Activated CD8-positive, alpha-beta memory T cell treated with anti-CD3 and anti-CD28 coated beads for 4 hours (primary cell): ENCODE measurements around the gene APOBEC3A.

Source experiments
- DNase-seq, 2 donors: peaks; one replicate each; pipeline ENCODE4 v3.0.0-alpha.2; 2020; ENCODE audit warnings: low read depth in 2 of 2

APOBEC3A gene

DNA sequence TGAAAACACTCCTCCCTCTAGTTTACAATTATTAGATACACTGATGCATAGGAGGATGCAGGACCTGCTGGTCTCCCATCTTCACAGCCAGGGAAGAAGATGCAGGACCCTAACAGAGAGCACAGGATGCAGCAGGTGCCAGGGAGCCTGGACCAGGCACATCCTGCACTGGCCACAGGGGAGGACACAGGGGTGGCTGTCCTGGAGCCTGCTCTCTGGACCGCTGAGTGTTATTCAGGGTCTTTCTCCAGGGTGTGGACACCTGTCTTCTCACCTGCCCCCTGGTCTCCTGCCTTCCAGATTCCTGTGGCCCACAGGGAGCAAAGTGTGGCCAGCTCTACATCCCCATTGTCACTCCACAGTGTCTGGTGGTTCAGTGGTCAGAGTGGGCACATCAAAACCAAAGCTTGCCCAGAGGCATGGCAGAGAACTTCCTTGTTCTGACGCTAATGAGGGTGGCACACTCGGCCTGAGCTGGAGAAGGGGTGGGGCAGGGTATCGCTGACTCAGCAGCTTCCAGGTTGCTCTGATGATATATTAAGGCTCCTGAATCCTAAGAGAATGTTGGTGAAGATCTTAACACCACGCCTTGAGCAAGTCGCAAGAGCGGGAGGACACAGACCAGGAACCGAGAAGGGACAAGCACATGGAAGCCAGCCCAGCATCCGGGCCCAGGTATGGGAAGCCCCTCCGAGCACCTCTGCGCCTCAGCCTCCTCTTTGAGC is at the start of gene APOBEC3A:
TSS of gene APOBEC3A (plus strand) at position 564 of the 725 bp plus-strand sequence. CDS start at position 647, 83 bp downstream.
- DNase-seq = no peak

DNA sequence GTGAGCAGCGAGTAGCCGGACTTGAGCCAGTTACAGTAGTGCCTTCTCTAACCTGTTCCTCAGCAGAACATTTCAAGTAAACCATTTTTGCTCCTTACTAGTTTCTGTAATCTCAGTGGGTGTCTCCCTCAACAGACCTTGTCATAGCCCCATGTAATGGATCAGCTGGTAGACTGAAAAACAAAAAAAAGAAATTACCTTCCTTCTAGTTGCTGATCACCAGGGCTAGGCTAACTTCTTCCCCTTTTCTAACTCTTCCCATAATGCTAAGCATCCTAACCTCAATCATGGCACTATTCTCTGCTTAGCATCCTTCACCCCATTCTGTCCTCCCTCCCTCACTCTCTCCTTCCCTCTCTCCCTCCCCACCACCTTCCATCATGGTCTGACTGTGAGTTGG is 49.6 kb upstream of the APOBEC3A start:
- no peak for DNase-seq

DNA sequence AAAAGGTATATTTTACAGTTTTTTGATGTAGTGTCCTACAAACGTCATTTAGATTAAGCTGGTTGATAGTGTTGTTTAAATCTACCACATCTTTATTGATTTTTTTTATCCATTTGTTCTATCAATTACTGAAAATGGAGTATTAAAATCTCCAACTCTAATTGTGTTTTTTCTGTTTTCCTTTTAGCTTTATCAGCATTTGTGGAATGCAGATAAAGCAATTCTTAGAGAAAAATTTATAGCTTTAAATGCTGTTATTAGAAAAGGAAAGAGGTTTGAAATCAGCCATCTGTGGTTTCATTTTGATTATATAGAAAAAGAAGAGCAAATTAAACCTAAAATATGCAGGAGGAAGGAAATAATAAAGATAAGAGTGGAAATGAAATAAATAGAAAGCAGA is 46.0 kb upstream of the APOBEC3A start:
- no peak for DNase-seq

DNA sequence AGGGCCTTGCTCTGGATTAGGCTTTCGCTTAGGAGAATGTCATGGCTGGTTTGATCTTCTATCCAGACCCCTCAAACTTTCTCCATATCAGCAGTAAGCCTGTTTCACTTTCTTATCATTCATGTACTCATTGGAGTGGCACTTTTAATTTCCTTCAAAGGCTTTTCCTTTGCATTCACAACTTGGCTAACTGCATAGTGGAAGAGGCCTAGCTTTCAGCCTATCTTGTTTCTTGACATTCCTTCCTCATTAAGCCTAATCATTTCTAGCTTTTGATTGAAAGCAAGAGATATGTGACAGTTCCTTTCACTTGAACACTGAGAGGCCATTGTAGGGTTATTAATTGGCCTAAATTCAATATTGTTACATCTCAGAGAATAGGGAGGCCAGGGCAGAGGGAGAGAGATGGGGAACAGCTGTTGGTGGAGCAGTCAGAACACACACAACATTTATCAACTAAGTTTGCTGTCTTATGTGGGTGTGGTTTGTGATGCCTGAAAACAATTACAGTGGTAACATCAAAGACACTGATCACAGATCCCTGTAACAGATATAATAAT is 37.7 kb upstream of the APOBEC3A start:
- DNase-seq = no peak

DNA sequence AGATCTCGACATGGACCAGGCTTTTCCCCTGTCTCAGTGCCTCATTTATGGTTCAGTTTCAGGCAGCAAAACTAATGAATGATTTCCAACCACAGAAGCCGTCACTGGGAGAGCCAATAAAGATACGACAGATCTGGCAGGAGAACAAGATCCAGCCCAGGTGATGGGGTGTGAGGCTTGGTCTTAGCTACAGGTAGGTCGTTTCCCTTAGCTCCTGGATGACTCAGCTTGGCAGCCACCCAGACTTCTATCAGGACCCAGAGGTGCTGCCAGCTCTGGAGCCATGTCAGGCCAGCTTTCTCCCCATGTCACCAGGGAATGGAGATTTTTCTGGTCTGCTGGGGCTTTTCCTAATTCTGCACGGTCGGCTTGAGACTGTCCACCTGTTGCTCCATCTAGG is 36.3 kb upstream of the APOBEC3A start:
- DNase-seq = no peak

DNA sequence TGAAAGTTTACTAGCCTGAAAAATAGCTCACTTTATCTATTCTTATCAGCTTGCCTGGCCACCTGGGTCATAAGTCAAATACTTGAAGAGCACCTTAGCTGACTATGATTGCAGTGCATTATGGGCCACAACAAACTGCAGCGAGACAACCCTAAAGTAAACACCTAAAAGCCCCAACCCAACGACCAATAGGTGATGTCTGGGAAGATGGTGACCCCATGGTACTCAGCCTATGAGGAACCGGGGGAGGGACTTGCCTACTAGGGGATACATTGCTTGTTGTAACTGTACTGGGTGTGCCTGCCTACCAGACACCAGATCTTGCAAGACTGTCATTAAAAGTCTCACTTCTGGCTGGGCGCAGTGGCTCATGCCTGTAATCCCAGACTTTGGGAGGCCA is 35.6 kb upstream of the APOBEC3A start:
- no peak for DNase-seq

DNA sequence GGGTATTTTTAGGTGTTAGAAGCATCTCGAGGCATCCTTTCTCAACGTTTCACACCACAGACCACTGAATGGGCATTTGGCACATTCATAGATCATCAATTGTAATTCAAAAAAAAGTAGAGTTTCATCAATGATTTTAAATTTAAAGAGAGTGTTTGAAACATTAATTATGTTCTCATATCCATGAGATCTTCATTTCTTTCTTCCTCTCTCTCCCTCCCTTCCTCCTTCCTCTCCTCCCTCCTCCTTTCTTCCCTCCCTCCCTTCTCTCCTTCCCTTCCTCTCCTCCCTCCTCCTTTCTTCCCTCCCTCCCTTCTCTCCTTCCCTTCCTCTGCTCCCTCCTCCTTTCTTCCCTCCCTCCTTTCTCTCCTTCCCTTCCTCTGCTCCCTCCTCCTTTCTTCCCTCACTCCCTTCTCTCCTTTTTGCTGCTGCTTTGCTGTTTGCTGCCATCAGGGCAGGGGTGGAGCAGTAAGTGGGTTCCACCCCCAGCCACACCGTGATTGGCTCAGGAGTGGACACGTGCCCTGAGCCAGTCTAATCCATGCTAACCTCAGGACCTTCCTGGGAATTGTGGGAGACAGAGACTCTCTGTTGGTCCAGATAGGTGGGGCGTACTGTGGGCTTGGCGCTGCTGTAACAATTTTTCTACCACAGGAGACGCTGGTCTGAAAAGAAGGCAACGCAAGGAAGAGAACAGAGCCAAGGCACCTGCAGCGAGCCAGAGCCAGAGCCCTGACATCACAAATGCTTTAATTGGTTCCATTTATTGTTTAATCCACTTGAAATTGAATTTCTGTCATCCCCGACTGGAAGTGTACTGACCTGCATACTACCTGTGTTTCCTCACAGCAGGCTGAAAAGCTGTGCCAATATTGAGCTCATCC is 33.7 kb upstream of the APOBEC3A start:
- DNase-seq = no peak

DNA sequence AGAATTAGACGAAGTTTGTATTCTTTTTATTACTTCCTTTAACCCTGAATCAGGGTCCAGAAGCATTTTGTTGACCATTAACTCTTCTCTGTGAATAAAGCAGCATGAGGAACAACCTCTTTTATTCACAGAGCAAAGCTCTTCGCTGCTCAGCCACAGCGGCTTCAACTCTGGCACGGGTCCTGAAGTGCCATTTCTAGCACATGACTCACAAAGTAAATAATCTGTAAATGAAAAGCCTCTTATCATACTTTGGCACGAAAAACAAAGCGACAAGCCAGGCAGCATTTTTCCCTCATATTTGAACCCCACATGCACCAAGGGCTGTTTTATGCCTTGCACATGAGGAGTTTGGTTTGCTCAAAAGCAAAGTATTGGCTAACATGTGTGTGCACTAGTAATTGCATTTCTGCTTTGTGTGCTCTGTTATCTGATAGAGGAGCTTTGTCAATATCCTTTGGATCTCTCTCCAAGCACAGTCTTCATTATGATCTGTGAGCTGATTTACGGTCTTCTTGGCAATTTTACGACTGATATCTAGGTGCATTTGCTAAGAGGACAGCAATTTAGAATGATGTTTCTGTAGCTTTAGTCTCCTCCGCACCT is 33.0 kb upstream of the APOBEC3A start:
- no peak for DNase-seq

DNA sequence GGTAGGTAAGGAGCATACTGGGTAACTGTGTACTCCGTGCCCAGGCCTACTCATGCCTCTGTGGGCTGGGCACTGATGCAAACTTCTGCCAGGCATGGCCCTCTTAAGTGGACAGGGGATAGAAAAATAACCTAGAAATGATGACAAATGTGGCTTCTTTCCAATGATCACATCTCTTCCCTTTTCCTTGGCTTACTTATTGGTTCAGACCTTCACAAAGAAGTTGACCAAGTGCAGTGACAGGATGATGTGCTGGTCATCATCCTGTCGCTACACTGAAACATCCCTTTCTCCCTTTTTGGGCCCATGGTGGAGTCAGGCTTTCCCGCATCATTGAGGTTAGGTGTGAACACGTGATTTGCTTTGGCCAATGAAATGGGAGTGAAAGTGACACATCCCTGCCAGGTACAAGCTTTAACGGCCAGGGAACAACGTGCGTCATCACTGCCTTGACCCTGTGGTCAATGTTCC is 31.8 kb upstream of the APOBEC3A start:
- DNase-seq = no peak

DNA sequence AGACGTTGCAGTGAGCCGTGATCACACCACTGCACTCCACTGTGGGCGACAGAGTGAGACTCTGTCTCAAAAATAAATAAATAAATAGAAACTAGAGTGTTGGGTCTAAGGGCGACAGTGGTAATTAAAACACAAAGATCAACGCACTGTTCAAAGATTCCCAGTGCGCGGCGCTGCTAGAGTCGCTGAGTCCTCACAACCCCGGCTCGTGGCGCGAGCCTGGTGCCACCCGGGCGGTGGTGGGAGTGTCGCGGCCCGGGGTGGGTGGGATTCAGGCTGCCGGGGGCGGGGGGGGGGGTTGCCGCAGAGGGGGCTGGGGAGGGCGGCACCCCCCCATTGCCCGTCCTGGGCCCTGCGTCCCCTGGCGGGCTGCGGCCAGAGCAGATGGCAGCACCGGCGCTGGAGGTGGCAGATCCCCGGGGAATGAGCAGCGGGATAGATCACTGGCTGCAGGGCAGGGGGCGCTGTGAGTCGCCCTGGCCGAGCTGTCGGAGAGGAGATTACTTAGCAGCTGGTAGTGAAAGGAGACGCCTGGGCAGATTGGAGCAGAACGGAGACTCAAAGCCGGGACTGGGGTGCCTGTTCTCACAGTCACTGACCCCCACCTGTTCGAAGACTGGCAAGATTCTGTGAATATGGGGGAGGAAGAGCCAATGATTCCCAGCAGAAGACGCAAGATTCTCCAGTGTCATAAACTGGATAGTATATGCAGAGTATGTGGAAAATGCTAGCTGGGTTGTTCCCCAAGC is 30.2 kb upstream of the APOBEC3A start:
- DNase-seq = no peak

DNA sequence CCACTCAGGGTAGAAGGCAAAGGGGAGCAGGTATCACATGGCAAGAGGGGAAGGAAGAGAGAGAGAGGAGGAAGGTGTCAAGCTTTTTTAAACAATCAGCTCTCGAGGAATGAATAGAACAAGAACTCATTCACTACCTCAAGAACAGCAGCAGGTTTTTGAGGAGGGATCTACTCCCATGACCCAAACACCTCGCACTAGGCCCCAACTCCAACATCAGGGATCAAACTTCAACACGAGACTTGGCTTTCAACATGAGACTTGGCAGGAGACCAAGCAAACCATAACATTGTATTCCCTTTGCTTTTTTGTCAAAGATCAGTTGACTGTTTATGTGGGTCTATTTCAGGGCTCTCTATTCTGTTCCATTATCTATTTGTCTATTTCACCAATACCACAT is 26.9 kb upstream of the APOBEC3A start:
- DNase-seq = no peak

DNA sequence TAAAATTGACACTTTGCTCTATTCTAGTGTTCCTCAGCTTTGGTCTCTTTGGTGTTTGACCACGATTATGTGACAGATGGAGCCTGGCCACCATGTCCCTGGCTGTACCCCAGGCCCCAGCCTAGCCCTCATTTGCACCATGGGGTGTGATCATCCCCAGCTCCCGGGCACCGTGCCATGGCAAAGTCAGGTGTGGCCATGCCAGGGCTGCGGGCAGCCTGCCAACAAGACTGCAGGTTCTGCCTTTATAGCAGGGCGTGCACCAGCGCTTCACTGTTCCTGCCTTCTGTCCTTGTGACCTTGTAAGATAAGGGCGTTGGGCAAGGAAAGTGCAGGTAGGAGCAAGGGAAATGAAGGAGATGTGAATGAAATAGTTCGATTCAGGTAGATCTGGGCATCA is 22.4 kb upstream of the APOBEC3A start:
- no peak for DNase-seq

DNA sequence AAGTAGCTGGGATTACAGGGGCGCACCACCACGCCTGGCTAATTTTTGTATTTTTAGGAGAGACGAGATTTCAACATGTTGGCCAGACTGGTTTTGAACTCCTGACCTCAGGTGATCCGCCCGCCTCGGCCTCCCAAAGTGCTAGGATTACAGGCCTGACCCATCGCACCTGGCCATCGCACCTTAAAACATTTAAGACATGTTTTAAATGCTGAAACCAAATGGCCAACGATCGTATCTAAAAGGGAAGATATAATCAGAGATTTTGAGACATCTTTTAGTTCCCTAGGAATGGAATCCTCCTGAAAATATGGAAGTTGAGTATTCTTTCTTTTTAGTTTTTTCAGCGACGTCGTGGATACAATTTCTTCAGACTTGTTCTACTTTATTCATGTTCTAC is 21.8 kb upstream of the APOBEC3A start:
- DNase-seq = no peak

DNA sequence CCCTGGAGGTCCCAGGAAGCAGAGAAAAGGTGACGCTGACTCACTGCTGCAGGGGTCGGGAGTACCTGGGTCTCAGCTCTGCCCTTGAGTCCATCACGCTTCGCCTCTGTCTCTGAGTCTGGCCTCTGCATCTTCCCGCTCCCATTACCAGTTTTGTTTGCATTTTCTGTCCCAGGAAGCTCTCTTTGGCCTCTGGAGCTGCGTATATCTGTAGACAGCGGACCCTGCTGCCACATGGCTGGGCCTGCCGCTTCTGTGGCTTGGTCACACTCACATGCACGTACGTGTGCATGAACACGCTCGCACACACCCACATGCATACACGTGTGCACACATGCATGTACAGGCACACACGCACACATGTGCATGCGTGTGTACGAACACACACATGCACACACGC is 20.8 kb upstream of the APOBEC3A start:
- no peak for DNase-seq

DNA sequence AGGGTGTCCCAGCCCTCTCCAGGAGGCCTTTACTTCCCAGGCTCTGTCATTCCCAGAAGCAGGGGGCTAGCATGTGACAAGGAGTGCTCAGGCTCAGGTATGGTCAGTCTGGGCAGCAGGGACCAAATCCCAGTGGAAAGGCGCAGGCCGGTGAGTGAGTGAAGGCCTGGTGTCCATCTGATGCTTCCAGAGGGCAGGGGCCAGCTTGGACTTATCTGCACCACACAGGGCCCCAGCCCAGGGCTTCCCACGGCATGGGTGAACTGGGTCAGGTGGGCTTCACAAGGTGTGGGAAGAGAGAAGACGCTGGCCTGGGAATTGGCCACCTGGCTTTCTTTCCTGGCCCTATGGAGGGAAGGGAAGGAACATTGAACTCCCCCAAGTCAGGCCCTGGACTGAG is 20.4 kb upstream of the APOBEC3A start:
- DNase-seq = no peak

DNA sequence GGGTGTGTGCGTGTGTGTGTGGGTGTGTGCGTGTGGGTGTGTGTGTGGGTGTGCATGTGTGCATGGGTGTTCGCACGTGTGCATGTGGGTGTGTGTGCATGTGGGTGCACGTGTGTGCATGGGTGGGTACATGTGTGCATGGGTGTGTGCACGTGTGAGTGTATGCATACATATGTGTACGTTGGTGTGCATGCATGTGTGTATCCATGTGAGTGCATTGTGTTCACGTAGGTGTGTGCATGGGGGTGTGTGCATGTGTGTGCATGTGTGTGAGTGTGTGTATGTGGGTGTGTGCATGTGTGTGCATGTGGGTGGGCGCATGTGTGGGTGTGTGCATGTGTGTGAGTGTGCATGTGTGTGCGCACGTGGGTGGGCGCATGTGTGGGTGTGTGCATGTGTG is 19.9 kb upstream of the APOBEC3A start:
- no peak for DNase-seq

DNA sequence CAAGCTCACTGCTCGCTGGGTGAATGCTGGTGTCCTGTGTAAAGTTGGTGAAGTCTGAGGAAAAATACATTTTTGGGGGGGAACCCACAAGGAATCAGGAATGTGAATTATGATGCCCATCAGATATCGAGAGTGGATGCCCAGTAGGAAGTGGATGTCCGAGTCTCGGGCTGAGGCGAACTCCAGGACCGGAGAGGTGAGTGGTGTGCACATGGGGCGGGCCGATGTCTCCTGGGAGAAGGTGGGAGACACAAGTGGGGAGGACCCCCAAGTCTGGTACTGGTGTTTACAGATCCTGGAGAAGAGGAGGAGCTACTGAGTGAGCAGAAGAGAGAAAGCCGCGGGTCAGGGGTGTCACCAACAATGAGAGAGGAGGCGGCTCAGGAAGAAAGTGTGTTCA is 19.2 kb upstream of the APOBEC3A start:
- no peak for DNase-seq

DNA sequence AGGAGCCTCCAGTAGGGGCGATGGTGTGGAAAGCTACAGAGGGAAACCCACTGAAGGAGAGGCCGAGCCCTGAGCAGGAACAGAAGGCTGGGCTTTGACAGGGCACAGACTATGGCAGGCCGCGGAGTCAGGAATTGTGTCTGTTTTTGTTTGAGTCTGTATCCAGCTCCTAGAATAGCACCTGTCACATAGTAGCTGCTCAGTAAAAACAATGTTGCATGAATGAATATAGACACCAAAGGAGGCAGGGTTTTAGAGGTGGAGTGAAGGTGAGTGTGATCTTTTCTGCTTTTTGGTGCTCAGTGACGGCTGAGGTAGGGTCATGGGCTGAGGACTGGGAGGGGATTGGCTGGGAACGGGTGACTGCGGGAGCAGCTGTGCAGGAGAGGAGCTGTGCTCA is 18.5 kb upstream of the APOBEC3A start:
- DNase-seq = no peak

DNA sequence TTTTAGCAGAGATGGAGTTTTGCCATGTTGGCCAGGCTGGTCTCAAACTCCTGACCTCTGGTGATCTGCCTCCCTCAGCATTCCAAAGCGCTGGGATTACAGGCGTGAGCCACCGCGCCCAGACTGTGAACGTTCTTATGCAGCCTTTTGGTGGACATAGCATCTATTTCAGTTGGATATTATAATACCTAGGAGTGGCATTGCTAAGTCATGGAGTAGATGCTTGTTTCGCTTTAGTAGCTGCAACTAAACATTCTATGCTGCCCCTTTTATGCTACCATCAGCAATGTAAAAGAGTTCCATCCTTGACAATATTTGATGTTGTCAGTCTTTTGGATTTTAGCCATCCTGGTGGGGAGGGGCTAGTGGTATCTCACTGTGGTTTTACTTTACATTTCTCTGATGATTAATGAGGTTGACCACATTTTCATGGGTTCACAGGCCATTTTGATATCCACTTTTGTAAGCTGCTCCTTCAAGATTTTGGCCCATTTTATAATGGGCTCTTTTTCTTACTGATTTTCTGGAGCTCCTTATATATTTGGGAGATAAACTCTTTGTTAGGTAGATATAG is 16.5 kb upstream of the APOBEC3A start:
- no peak for DNase-seq

DNA sequence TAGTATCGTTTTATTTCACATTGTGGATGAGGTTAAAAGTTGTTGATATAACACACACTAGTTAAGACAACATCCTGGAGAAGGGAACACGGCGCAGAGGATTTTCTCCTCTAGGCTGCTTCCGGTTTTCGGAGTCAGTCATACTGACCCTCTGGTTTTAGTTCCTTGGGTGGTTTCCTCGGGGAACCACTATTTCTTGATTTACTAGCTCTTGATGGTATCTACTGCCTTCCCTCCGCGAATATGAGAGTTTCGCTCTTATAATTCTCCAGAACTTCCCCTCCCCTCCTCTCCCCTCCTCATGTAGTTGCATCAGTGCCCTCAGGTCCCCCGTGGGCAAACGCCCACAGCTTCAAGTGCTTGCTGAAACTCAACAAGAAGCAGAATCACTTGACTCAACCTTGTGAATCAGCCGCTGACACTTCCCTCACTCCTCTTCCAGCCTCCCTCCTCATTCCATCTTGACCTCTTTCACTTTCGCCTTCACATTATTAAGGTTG is 15.9 kb upstream of the APOBEC3A start:
- peak; percentile 40 to 66 for DNase-seq

DNA sequence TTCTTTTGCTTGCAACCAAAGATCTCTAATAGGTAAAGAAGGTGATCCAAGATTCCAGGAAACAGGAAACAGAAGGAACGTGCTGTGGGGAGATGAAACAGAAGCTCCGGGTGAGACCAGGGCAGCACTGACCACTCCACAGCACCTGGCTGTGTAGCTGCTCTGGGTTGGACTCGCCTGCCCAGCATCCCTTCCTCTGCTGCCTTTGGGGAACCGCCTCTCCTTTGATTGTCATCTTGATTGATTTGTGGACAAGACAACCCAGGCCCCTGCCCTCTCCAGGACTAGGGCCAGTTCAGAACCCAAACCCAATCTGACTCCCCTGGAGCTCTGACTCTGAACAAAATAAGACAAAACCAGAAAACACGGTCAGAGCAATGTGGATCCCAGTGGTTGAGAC is 14.7 kb upstream of the APOBEC3A start:
- DNase-seq = no peak
